Amniotic epithelial cell (primary cell): ENCODE results near the gene DMD.
A peak's percentile ranks its signal among the peaks of the same experiment; 100 is the strongest.
"Not testable (repeated sequence)": the region's sequence is repeated elsewhere in the genome, so short reads cannot be mapped to it uniquely, and the experiment has no call there.

Experiments used
- DNase-seq: peaks from one replicate; pipeline ENCODE4 v3.0.0-alpha.2; 2010; ENCODE audit warnings: low read depth

Gene DMD

DNA sequence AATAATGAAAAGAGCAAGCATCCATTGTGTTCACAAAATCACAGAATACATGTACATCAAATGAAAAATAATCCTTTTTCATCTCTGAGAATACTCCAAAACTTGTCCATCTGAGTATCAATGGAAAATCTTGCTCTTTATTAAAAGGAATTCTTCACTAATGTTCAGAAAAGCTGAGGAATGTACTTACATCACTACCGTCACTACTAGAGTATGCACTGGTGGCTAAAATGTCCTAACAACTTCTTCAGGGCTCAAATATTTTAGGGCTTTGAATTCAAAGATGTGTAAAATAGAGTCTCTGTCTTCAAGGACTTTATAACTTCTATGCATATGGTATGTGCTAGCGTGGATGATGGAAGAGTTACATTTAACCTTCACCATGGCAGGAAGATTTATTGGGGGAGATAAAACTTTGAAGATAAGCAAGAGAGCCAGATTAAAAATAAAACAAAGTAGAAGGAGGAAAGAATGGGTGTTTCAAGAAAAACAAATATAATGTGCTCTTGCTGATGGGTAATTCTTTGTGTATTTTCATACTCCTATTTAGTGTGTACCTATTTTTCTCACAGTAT lies 55.1 kb downstream of the DMD start:
- peak; percentile 68 for DNase-seq

GRCh38 chrX:33149580-33149979 lies 61.8 kb downstream of the DMD start:
- DNase-seq, result no peak

- DNase-seq, result no peak
Observed at GRCh38 chrX:33149085-33149484, 62.3 kb downstream of the DMD start.

DNA sequence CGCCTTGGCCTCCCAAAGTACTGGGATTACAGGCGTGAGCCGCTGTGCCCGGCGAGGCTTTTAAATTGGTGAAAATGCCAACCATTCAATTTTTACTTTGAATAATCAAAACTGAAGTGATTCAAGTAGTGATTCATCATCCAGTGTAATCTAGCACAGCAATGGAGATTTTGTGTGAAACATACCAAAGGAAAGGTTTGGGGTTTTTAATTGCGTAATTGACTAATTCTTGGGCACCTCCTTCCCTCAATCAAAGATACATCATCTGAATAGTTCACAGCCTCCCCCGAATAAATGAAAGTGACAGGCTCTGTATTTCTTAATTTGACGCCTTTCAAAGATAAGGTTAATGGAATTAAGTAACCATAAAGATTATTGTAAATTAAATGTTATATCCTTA lies 69.0 kb downstream of the DMD start:
- DNase-seq, result peak; percentile 53

- DNase-seq, result peak; percentile 64
Observed at GRCh38 chrX:33138677-33139249, 72.6 kb downstream of the DMD start.

- DNase-seq, result peak; percentile 45
Observed at GRCh38 chrX:33134164-33134563, 77.2 kb downstream of the DMD start.

DNA sequence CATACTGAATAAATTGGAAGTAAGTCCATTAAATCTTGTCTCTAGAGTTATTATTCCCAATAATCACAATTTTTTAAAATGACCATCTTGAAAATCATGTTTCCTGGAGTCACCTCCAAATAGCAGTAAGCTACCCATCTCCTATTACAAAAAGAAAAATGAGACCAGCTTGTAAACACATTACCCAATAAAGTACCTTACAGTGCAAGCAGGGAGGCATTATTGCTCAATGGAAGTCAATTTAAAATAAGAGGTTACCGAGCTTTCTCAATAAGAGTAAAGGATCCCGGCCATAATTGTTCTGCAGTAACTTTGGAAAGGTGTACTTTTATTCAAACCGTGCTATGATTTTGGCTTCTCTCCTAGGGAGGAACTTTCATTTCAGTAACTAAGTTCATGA lies 78.0 kb downstream of the DMD start:
- no peak for DNase-seq

DNA sequence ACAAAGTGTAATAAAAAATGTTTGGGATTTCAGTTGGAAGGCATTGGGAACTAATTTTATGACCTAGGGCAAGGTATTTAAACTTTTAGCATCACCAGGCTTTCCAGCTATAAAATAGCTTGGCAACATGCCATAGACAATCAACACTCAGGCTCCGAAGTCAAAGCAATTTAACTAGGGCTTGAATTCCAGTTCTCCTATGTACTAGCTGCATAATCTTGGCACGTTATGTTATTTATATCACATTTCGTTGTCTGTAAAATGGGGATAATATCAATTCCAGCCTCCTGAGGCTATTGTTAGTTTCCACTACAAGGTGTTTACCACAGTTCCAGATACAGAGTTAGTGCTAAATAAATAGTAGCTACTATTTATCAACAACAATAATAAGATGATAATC lies 78.8 kb downstream of the DMD start:
- no peak for DNase-seq

GRCh38 chrX:33129607-33130006 lies 81.7 kb downstream of the DMD start:
- no peak for DNase-seq

- DNase-seq, result no peak
Observed at GRCh38 chrX:33128048-33128805, 83.1 kb downstream of the DMD start.

DNA sequence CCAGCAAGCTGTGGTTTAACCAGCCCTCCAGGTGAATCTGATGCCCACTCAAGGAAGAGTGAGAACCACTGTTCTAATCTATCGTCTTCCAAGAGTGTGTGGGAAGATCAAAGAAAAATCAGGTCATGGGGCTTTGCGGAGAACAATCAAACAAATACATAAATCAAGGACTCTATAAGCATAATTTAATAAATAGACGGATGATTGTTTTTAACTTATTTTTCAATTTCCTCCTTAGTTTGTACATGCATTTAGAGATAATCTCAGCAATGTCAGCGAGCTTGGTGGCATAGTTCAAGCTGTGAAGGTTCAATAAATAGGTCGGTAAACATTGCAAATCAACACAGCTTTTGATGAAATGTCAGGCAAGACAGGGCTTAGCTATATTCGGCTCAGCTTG lies 84.9 kb downstream of the DMD start:
- DNase-seq, result no peak

GRCh38 chrX:33109858-33110257 lies 101.5 kb downstream of the DMD start:
- DNase-seq, result no peak

GRCh38 chrX:33106737-33107136 lies 104.6 kb downstream of the DMD start:
- no peak for DNase-seq

- DNase-seq, result no peak
Observed at GRCh38 chrX:33095079-33095478, 116.3 kb downstream of the DMD start.

DNA sequence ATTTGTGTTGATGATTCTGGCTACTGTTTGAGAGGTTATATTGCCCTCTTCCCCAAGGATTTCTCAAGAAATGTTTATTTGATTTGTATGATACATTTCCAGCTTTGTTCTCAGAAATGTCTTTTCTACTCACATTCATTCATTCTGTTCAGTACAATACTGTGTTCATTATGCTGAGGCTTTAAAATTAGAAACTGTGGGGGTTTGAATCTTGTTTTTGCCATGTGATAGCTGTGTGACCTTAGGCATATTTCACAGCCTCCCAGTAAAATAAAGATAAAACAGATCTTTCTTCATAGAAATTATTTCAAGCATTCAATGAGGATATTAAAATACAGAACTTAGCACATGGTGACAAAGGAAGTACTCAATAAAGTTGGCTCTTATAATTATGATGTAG lies 123.9 kb downstream of the DMD start:
- no peak for DNase-seq

DNA sequence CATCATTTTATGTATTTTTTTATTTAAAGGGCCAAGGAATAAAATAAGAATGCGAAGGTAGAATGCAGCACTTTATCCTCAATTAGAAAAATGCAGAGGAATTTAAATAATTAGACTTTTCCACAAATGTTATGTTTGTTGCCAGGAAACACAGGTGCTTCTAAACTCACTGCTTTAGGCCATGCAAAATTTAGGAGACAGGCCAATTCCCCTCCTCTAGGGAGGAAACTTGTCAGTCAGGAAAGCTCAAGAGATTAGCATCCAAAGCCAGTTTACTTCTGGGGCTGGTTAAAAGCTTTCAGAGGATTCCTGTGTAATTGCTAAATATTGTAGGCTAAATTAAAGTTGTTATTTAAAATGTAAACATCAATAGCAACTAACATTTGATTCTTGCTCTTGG lies 124.5 kb downstream of the DMD start:
- DNase-seq, result no peak

DNA sequence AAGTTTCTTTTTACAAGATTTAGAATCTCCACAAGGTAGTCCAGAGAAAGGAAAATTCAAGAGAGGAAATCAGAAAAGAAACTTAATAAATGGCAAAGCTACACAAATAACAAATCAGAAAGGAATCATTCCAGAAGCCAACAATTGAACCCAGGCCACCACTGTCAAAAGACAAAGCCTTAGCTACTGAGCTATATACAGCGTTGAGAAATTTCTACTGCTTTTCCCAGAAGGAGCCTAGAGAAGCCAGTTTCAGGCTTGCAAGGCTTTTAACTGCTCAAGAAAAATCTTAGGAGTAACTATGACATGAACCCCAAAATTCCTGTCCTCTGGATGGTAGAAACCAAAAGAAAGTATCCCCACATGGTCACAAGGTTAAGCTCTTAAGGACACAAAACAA lies 129.0 kb downstream of the DMD start:
- no peak for DNase-seq

- no peak for DNase-seq
Observed at GRCh38 chrX:33078273-33078672, 133.1 kb downstream of the DMD start.

GRCh38 chrX:33073660-33074059 lies 137.7 kb downstream of the DMD start:
- DNase-seq, result not testable (repeated sequence)

DNA sequence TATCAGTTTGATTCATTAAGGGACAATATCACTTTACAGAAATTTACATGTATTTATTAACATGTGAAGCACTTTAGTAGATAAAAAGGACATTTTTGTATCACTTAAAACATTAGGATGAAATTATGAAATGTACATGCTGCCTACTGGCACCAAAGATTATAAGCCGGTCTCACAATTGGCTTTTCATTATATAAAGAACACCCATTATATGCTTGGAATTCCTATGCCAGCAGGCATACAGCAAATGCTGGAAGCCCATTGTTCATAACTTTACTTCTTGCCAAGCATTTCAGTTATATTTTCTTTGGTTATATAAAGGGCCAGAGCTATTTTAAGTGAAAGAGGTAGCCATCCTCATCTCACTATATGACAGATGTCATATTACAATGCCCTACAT lies 145.9 kb downstream of the DMD start:
- DNase-seq, result no peak

- DNase-seq, result no peak
Observed at GRCh38 chrX:33062041-33062440, 149.3 kb downstream of the DMD start.

DNA sequence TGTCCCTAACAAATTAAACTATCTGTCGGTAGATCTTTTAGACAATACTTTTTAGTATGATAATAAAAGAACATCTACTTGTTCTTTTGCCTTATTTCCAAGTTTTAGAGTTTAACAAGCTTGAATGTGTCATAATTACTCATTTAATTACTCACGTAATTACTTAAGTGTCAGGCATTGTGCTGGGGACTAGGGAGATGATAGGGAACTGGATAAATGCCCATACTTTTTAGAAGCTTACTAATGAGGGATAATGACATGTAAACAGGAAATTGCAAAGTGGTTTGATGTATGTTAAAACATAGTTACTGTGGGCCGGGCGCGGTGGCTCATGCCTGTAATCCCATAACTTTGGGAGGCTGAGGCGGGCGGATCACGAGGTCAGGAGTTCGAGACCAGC lies 158.3 kb downstream of the DMD start:
- no peak for DNase-seq

- DNase-seq, result no peak
Observed at GRCh38 chrX:33045882-33046281, 165.5 kb downstream of the DMD start.

DNA sequence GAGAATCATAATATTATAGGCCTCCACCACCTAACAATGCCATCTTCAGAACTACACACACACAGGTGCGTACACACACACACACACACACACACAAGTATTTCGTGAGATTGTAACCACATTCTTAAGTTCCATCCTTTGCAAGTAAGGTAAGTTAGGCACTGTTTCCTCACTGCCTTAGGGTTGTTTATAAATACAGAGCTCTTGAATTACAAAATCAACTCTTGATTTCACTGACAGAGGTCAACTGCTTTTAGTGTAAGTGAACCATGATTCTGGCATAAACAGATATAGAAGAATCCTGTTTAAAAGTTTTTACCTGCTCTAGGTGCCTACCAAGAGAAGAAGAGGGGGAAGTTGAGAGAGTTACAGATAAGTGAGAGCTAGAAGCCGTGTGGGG lies 166.1 kb downstream of the DMD start:
- no peak for DNase-seq
